Measurements from ENCODE around the gene ZNF385D. TPM values are rescaled to one million over a fixed set of nuclear protein-coding genes. Genes with fewer than 3 reads are reported as not detected.
A peak's percentile ranks its signal among the peaks of the same experiment; 100 is the strongest.

ZNF385D gene
- total RNA-seq, 1 donor from 2014 or later, result 32.0 TPM

GRCh38 chr3:21792176-21792575 lies 41.2 kb upstream of the ZNF385D start:
- Histone ChIP-seq H3K27ac (peak overlapping the region; percentile 31 to 68), H3K27me3 (no peaks in the 10 kb centered on the region), H3K36me3 (no peaks in the 10 kb centered on the region), H3K4me3 (no peak overlapping the region), H3K9me3 (no peaks in the 10 kb centered on the region), H3K4me1 (peaks cover 0 to 2% of the 10 kb centered on the region in 2 donors)
- DNase-seq (ENCODE audit: low spot score in 2 of 2), result no peak
- TF ChIP-seq CTCF (IDR thresholded peaks at IDR 0.05), result no peak
- intact Hi-C loops (cut with DNase I), result no loop called here

- Histone ChIP-seq H3K4me1 (peaks cover 0 to 9% of the 10 kb centered on the region in 2 donors), H3K4me3 (no peak overlapping the region), H3K27me3 (no peaks in the 10 kb centered on the region), H3K9me3 (no peaks in the 10 kb centered on the region), H3K36me3 (no peaks in the 10 kb centered on the region), H3K27ac (peak overlapping the region; percentile 31 to 68)
- TF ChIP-seq CTCF (IDR thresholded peaks at IDR 0.05), result no peak
- DNase-seq (ENCODE audit: low spot score in 2 of 2), result no peak
- intact Hi-C loops (cut with DNase I), result no loop called here
Observed at GRCh38 chr3:21791356-21791755, 40.3 kb upstream of the ZNF385D start.

- DNase-seq (ENCODE audit: low spot score in 2 of 2), result no peak
- no peaks in the 10 kb centered on the region for H3K36me3 ChIP-seq
- intact Hi-C loops (cut with DNase I), result no loop called here
- TF ChIP-seq CTCF (IDR thresholded peaks at IDR 0.05), result no peak
- H3K4me3 ChIP-seq, result no peak overlapping the region
- H3K27ac ChIP-seq, result peak overlapping the region in 1 of 2 donors; percentile 68
- H3K27me3 ChIP-seq, result no peaks in the 10 kb centered on the region
- H3K4me1 ChIP-seq, result peaks cover 0 to 15% of the 10 kb centered on the region in 2 donors
- H3K9me3 ChIP-seq, result no peaks in the 10 kb centered on the region
Observed at GRCh38 chr3:21790466-21790865, 39.5 kb upstream of the ZNF385D start.

GRCh38 chr3:21789730-21790129 lies 38.7 kb upstream of the ZNF385D start:
- DNase-seq (ENCODE audit: low spot score in 2 of 2), result no peak
- Histone ChIP-seq H3K27me3 (no peaks in the 10 kb centered on the region), H3K4me3 (no peak overlapping the region), H3K27ac (no peak overlapping the region), H3K36me3 (no peaks in the 10 kb centered on the region), H3K9me3 (no peaks in the 10 kb centered on the region), H3K4me1 (peaks cover 0 to 15% of the 10 kb centered on the region in 2 donors)
- TF ChIP-seq CTCF (IDR thresholded peaks at IDR 0.05), result no peak
- intact Hi-C loops (cut with DNase I), result loop anchor here (10.0 kb wide), 2 partner anchors 75 to 1475 kb away; no protein-coding TSS in a partner anchor

GRCh38 chr3:21786438-21786797 lies 35.4 kb upstream of the ZNF385D start:
- H3K27me3 ChIP-seq, result no peaks in the 10 kb centered on the region
- H3K4me1 ChIP-seq, result peaks cover 0 to 37% of the 10 kb centered on the region in 2 donors
- TF ChIP-seq CTCF (IDR thresholded peaks at IDR 0.05), result no peak
- no peak for DNase-seq (ENCODE audit: low spot score in 2 of 2)
- intact Hi-C loops (cut with DNase I), result loop anchor here (10.0 kb wide), 2 partner anchors 72 to 1472 kb away; no protein-coding TSS in a partner anchor
- H3K27ac ChIP-seq, result peak overlapping the region; percentile 71 to 82
- H3K36me3 ChIP-seq, result no peaks in the 10 kb centered on the region
- no peak overlapping the region for H3K4me3 ChIP-seq
- H3K9me3 ChIP-seq, result no peaks in the 10 kb centered on the region
